ENCODE data around the gene PQBP1. TPM values are rescaled to one million over a fixed set of nuclear protein-coding genes. Genes with fewer than 3 reads are reported as not detected.

The PQBP1 gene
- 119 and 125 TPM in 2 replicates for polyA plus RNA-seq (2011; rRNA removed)
- polyA plus RNA-seq (2012; cell fraction: cytosol; rRNA removed): 169 and 209 TPM in 2 replicates
- polyA plus RNA-seq (2012; cell fraction: nucleus; rRNA removed): 204 and 214 TPM in 2 replicates
- 140 to 158 TPM (median 147 TPM) in 3 replicates for polyA plus RNA-seq (2017; fragmentation: RNase III; extraction: RNeasy Plus Mini Kit Qiagen cat#74134 plus additional on column Dnase treatment)
- polyA minus RNA-seq (2011; rRNA and poly(A)+ RNA removed): 95.1 and 139 TPM in 2 replicates

DNA sequence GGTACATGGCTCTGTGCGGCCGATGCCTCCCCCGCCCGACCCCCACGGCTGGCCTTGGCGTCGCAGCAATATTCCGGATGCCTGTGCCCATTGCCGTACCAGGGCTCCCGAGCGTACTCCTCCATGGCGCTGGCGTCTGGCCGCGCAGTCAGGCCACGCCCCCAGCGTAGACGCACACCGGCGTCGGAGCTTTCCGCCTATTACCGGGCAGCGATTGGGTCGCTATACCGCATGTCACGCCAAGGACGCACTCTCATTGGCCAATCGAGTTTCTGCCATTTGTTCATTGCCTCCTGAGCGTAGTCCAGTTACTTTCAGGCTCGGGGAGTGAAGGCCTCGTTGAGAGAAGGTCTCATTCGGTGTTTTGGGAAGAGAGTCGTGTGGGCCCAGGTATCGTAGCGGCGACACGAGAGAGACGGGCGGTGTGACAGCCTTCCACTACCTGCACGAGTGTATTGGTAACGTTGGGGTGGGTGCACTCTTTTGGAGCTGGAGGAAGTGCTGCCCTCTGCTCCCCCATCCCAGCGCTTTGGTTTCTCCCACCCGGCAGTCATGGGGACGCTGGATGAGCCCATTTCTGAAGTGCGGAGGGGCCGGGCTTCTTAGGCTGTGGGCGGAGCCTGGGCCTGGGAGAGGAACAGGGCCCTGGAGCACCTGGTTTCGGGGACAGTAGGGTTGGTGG is at the start of gene PQBP1, which contains the start of gene TIMM17B:
Gene PQBP1 (plus strand): TSS at position 306 of the 682 bp plus-strand sequence. CDS start 580 bp downstream, outside the sequence.
Gene TIMM17B (minus strand): TSS at position 144 of the 682 bp plus-strand sequence. CDS start 19 bp downstream, at position 125.
- TF ChIP-seq SMC3 (IDR thresholded peaks at IDR 0.05) (no peak), BCL3 (IDR thresholded peaks at IDR 0.05) (peak; percentile 81; the same call in 1 of the 3 replicates), HOXB13 (CRISPR knock-in tag; IDR thresholded peaks at IDR 0.05; ENCODE audit: low read depth) (no peak), ATOH8 (CRISPR knock-in tag; IDR thresholded peaks at IDR 0.05; ENCODE audit: low read depth) (no peak), BHLHE40 (IDR thresholded peaks at IDR 0.05; ENCODE audit: low read depth, low read length) (peak; percentile 54), ESRRA (IDR thresholded peaks at IDR 0.05; ENCODE audit: borderline replicate concordance, low read length) (no peak), PHF8 (IDR thresholded peaks at IDR 0.05; ENCODE audit: borderline replicate concordance, low read depth) (peak; percentile 60; the same call in 1 of the 2 replicates), RFX5 (IDR thresholded peaks at IDR 0.05) (peak; percentile 88), ZC3H11A (IDR thresholded peaks at IDR 0.05) (no peak), MYC (IDR thresholded peaks at IDR 0.05; ENCODE audit: borderline replicate concordance, low read length) (no peak), POLR2A (IDR thresholded peaks at IDR 0.05; ENCODE audit: low read length) (peak; percentile 80), HDAC2 (IDR thresholded peaks at IDR 0.05) (no peak), ZSCAN20 (CRISPR knock-in tag; IDR thresholded peaks at IDR 0.05) (no peak), GATA3 (IDR thresholded peaks at IDR 0.05; ENCODE audit: borderline replicate concordance) (0 out of 2 replicates have a peak, but pooled peaks have one; percentile 24), MAFK (IDR thresholded peaks at IDR 0.05; ENCODE audit: partially characterized antibody) (no peak), CBX2 (IDR thresholded peaks at IDR 0.05; ENCODE audit: borderline replicate concordance, low read depth) (no peak), JUN (IDR thresholded peaks at IDR 0.05) (peak; percentile 64 to 78; a peak in 4 of 5 replicates)
- TF ChIP-seq, protein P1, sequence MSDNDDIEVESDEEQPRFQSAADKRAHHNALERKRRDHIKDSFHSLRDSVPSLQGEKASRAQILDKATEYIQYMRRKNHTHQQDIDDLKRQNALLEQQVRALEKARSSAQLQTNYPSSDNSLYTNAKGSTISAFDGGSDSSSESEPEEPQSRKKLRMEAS (IDR thresholded peaks at IDR 0.05): no peak; the same call in 1 of the 2 replicates
- TF ChIP-seq, protein P2, sequence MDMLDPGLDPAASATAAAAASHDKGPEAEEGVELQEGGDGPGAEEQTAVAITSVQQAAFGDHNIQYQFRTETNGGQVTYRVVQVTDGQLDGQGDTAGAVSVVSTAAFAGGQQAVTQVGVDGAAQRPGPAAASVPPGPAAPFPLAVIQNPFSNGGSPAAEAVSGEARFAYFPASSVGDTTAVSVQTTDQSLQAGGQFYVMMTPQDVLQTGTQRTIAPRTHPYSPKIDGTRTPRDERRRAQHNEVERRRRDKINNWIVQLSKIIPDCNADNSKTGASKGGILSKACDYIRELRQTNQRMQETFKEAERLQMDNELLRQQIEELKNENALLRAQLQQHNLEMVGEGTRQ (IDR thresholded peaks at IDR 0.05): no peak
- TF ChIP-seq, protein P3, sequence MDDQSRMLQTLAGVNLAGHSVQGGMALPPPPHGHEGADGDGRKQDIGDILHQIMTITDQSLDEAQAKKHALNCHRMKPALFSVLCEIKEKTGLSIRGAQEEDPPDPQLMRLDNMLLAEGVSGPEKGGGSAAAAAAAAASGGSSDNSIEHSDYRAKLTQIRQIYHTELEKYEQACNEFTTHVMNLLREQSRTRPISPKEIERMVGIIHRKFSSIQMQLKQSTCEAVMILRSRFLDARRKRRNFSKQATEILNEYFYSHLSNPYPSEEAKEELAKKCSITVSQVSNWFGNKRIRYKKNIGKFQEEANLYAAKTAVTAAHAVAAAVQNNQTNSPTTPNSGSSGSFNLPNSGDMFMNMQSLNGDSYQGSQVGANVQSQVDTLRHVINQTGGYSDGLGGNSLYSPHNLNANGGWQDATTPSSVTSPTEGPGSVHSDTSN (IDR thresholded peaks at IDR 0.05): peak; percentile 53; the same call in 1 of the 2 replicates
- Histone ChIP-seq H3K4me3 (peak within 1 kb of the TSS; percentile 87), H3K27ac (peak within 1 kb of the TSS; percentile 94 to 97), H3K4me1 (peaks cover 16% of the 10 kb centered on the region), H3K9me3 (no peaks in the 10 kb centered on the region), H3K4me2 (peak within 1 kb of the TSS; percentile 84)
- 0% methylated on average over 7 of the region's 49 CpGs for WGBS (ENCODE audit: missing lambda C conversion rate)
- DNase-seq (ENCODE audit: low read depth in 1 of 2, low spot score in 1 of 2): peak; percentile 89 to 98
- peak; percentile 93 to 94 for ATAC-seq
- CTCF ChIA-PET: interaction anchor here (0.7 to 1.6 kb wide), 4 partner anchors 11 to 41 kb away, joined by 3 read pairs; no protein-coding TSS in a partner anchor
- FAIRE-seq: peak; percentile 100
- POLR2A ChIA-PET: interaction anchor here (1.0 to 1.9 kb wide), 11 partner anchors 14 to 257 kb away, joined by 3 to 15 read pairs (median 4); partner anchors contain the start of genes HDAC6, OTUD5 and SLC35A2

DNA sequence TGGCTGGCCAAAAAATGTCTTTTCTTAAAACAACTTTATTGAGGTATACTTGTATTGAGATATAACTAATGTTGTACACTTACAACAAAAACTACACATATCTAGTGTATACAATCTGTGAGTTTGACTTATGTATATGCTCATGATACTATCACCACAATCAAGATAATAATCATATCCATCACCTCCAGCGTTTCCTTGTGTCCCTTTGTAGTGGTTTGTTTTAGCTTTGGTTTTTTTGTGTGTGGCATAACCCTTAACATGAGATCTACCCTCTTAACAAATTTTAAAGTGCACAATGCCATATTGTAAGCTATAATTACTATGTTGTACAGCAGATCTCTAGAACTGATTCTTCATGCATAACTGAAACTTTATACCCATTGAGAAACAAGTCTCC is 48.9 kb upstream of the PQBP1 start:
- TF ChIP-seq RCOR1 (IDR thresholded peaks at IDR 0.05; ENCODE audit: low read depth, low read length) (no peak), GATA3 (IDR thresholded peaks at IDR 0.05; ENCODE audit: borderline replicate concordance) (no peak), SREBF2 (IDR thresholded peaks at IDR 0.05) (no peak), EHF (CRISPR knock-in tag; IDR thresholded peaks at IDR 0.05) (no peak), PHF8 (IDR thresholded peaks at IDR 0.05; ENCODE audit: borderline replicate concordance, low read depth) (no peak)
- TF ChIP-seq, protein P1 (IDR thresholded peaks at IDR 0.05): no peak
- no peak overlapping the region for H3K27ac ChIP-seq
- no peaks in the 10 kb centered on the region for H3K9me3 ChIP-seq
- FAIRE-seq: no peak
- no peak for DNase-seq (ENCODE audit: low read depth in 1 of 2, low spot score in 1 of 2)
- ChIA-PET POLR2A (no interaction called here), CTCF (interaction anchor here (0.7 to 1.7 kb wide), 2 partner anchors 15 to 98 kb away, joined by 3 to 4 read pairs; no protein-coding TSS in a partner anchor)
- ATAC-seq: no peak
- 70% methylated on average over 1 of the region's 1 CpG for WGBS (ENCODE audit: missing lambda C conversion rate)
- no peaks in the 10 kb centered on the region for H3K4me1 ChIP-seq
- no peak overlapping the region for H3K4me2 ChIP-seq
- no peak overlapping the region for H3K4me3 ChIP-seq
